Spleen (tissue), 7 donors: ENCODE results near the gene DECR2.

Experiments used
- CTCF ChIP-seq, 11 experiments: fragments of 200-600 bp in 7 of 11; fragments of 450-650 bp in 4 of 11; sonication (generic) in 4 of 11; IDR thresholded peaks in 8 of 11; conservative IDR thresholded peaks in 3 of 11; 1 replicate in 7 of 11; 2 replicates in 4 of 11; pipeline versions ENCODE4 v1.4.0 to v1.8.0; 2016 to 2021; ENCODE audit warnings: antibody characterized with exemption in 11 of 11, inconsistent platforms in 4 of 11, mild to moderate bottlenecking in 1 of 11
- POLR2AphosphoS5 ChIP-seq, 3 donors: sonication (generic); formaldehyde crosslinking; IDR thresholded peaks; one replicate each; pipeline ENCODE4 v1.5.1; 2017; ENCODE audit warnings: antibody characterized with exemption in 3 of 3
- donor health status: DM: no; HTN: no; CAD: no; lungs with moderate emphysema.
- donor health status: DM: no; HTN: no; CAD: no.
- donor health status: DM: no; HTN: no; CAD: no.

DNA sequence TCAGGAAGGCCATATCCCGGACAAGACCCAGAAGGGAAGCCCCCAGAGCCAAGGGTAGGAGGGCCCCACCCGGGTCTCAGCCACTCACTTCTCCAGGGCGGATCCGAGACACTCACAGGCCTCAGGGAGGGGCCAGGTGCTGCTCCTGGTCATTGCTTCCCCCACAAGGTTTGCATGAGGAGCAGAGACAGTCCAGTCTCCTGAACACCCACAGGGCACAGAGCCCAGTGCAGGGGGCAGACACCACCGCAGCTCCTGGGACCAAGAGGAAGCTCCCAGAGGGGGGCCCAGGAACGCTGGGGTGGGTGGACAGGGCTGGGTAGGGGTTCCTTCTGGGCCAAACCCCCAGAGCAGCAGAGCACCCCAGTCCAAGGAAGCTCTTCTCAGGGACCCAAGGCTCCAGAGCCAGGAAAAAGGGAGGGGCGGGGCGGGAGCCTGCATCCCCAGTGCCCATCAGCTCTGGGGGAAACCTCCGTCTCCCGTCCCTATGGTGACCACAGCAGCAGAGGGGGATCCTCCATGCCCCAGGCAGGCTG, 30.6 kb upstream of the DECR2 start:
- TF ChIP-seq CTCF (IDR thresholded peaks at IDR 0.05 in 8 of 11, conservative IDR thresholded peaks at IDR 0.05 in 3 of 11): no peak
- TF ChIP-seq POLR2AphosphoS5 (IDR thresholded peaks at IDR 0.05): no peak
